ENCODE results near the gene FOXRED1. TPM values are rescaled to one million over a fixed set of nuclear protein-coding genes. Genes with fewer than 3 reads are reported as not detected.
"Not testable (repeated sequence)": the region's sequence is repeated elsewhere in the genome, so short reads cannot be mapped to it uniquely, and the experiment has no call there.

Gene FOXRED1
- total RNA-seq, 1 experiment from 2014 or later = 26.8 TPM

- Histone ChIP-seq H3K27me3 (no peaks in the 10 kb centered on the region), H3K4me3 (peak within 1 kb of the TSS; percentile 75), H3K9me3 (no peaks in the 10 kb centered on the region), H3K36me3 (peaks cover 14% of the 10 kb centered on the region)
- peak; percentile 94 for DNase-seq
These were observed 34.9 kb downstream of the FOXRED1 start, which contains the start of gene DCPS for GRCh38 chr11:126303623-126304456. Gene DCPS (plus strand): TSS chr11:126304060. CDS start chr11:126304081, 21 bp downstream.

- Histone ChIP-seq H3K36me3 (peaks cover 14% of the 10 kb centered on the region), H3K9me3 (no peaks in the 10 kb centered on the region), H3K27me3 (no peaks in the 10 kb centered on the region), H3K4me3 (peak overlapping the region; percentile 75)
- no peak for DNase-seq
These were observed 35.6 kb downstream of the FOXRED1 start for GRCh38 chr11:126304457-126305075.

- Histone ChIP-seq H3K4me3 (no peak overlapping the region), H3K27me3 (no peaks in the 10 kb centered on the region), H3K36me3 (peaks cover 20% of the 10 kb centered on the region), H3K9me3 (no peaks in the 10 kb centered on the region)
- no peak for DNase-seq
These were observed 36.7 kb downstream of the FOXRED1 start for GRCh38 chr11:126305699-126306098.

- peaks cover 16% of the 10 kb centered on the region for H3K36me3 ChIP-seq
- H3K9me3 ChIP-seq = no peaks in the 10 kb centered on the region
- DNase-seq = no peak
- H3K4me3 ChIP-seq = no peak overlapping the region
- no peaks in the 10 kb centered on the region for H3K27me3 ChIP-seq
These were observed 38.8 kb downstream of the FOXRED1 start for GRCh38 chr11:126307706-126308105.

GRCh38 chr11:126308271-126308671 lies 39.3 kb downstream of the FOXRED1 start:
- H3K9me3 ChIP-seq = no peaks in the 10 kb centered on the region
- H3K36me3 ChIP-seq = peaks cover 16% of the 10 kb centered on the region
- DNase-seq = no peak
- no peak overlapping the region for H3K4me3 ChIP-seq
- no peaks in the 10 kb centered on the region for H3K27me3 ChIP-seq

- not testable (repeated sequence) for H3K9me3 ChIP-seq, H3K27me3 ChIP-seq, DNase-seq, H3K4me3 ChIP-seq
- H3K36me3 ChIP-seq = peaks cover 17% of the 10 kb centered on the region
These were observed 39.8 kb downstream of the FOXRED1 start for GRCh38 chr11:126308771-126309170.

DNA sequence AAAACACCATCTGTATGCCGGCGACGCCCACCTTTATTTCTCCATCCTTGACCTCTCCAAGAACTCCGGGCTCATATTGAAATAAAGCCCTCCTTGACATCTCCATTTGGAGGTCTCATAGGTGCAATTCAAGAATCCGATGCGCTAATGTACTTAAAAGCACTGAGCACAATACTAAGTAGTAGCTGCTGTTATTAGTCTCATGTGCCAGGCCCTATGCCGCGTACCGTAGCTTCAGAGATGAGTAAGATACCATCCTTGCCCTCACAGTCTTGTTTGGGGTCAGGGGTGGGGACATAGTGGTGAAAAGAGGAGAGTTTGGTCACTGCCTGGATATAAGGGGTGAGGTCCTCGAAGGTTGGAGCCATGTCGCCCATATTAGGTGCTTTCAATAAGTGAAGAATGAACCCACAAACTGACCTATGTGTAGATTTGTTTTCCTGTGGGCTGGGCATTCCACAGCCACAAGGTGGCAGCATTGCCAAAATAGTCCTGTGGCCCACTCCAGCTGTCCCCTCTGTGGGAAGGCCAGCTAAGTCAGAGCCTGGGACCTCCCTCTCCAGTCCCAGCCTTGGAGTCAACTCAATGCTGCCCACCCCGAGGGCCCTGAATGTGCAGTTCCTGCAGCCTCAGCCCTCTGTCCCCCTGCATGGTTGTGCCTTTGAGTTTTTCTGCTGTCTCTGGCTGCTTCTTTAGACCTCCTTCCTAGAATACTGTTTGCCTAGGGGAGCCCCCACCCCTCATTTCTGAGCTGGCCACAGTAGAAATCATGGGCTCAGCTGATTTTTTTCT lies 41.4 kb downstream of the FOXRED1 start:
- H3K9me3 ChIP-seq = no peaks in the 10 kb centered on the region
- peaks cover 33% of the 10 kb centered on the region for H3K36me3 ChIP-seq
- no peaks in the 10 kb centered on the region for H3K27me3 ChIP-seq
- peak; percentile 62 for DNase-seq
- no peak overlapping the region for H3K4me3 ChIP-seq

DNA sequence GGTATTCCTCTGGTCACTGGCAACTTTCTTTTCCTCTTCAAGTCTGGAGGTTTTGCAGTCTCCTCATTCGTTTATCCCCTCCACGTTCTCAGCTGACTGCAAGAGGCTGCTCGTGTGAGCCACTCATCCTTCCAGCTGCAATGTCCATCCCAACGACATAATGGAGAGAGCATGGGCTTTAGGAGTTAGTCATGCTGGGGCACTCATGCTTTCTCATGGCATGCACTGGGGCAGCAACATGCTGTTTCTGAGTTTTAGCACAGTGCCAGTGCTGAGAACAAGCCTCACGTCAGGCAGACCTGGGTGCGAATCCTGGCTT lies 42.0 kb downstream of the FOXRED1 start:
- H3K9me3 ChIP-seq = no peaks in the 10 kb centered on the region
- H3K36me3 ChIP-seq = peaks cover 37% of the 10 kb centered on the region
- H3K4me3 ChIP-seq = no peak overlapping the region
- no peaks in the 10 kb centered on the region for H3K27me3 ChIP-seq
- DNase-seq = no peak

GRCh38 chr11:126311401-126312291 lies 42.7 kb downstream of the FOXRED1 start:
- DNase-seq = no peak
- Histone ChIP-seq H3K36me3 (peaks cover 35% of the 10 kb centered on the region), H3K27me3 (no peaks in the 10 kb centered on the region), H3K4me3 (no peak overlapping the region), H3K9me3 (no peaks in the 10 kb centered on the region)

- DNase-seq = no peak
- H3K4me3 ChIP-seq = no peak overlapping the region
- H3K27me3 ChIP-seq = no peaks in the 10 kb centered on the region
- no peaks in the 10 kb centered on the region for H3K9me3 ChIP-seq
- H3K36me3 ChIP-seq = peaks cover 32% of the 10 kb centered on the region
These were observed 44.0 kb downstream of the FOXRED1 start for GRCh38 chr11:126312961-126313360.

DNA sequence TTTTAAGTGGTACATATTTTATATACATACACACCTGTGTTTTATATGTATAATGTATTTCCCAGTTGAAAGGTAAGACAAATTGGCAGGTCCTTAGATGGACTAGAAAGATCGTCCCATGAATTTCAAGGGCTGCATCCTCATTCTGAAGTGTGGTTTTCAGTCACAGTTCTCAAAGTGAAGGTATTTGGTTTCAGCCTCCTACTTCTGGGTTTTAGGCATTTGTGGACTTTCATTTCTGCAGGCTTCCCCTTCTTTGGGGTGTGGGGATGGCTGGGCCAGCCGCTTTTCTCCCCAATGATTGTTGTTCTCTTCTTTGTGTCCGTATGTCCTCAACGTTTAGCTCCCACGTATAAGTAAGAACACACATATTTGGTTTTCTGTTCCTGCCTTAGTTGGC lies 44.9 kb downstream of the FOXRED1 start:
- Histone ChIP-seq H3K27me3 (no peaks in the 10 kb centered on the region), H3K9me3 (no peaks in the 10 kb centered on the region), H3K36me3 (peaks cover 28% of the 10 kb centered on the region), H3K4me3 (no peak overlapping the region)
- DNase-seq = no peak

GRCh38 chr11:126317432-126317755 lies 48.4 kb downstream of the FOXRED1 start:
- no peak for DNase-seq
- H3K36me3 ChIP-seq = peaks cover 21% of the 10 kb centered on the region
- H3K4me3 ChIP-seq = no peak overlapping the region
- no peaks in the 10 kb centered on the region for H3K27me3 ChIP-seq
- no peaks in the 10 kb centered on the region for H3K9me3 ChIP-seq

- H3K36me3 ChIP-seq = peaks cover 21% of the 10 kb centered on the region
- no peaks in the 10 kb centered on the region for H3K9me3 ChIP-seq
- peak; percentile 88 for DNase-seq
- H3K27me3 ChIP-seq = no peaks in the 10 kb centered on the region
- H3K4me3 ChIP-seq = 0 out of 2 replicates have a peak overlapping the region, but pooled peaks have one; percentile 1
These were observed 49.0 kb downstream of the FOXRED1 start for GRCh38 chr11:126317756-126318573.

GRCh38 chr11:126318574-126319373 lies 49.8 kb downstream of the FOXRED1 start:
- Histone ChIP-seq H3K36me3 (peaks cover 20% of the 10 kb centered on the region), H3K4me3 (no peak overlapping the region), H3K9me3 (no peaks in the 10 kb centered on the region), H3K27me3 (no peaks in the 10 kb centered on the region)
- DNase-seq = peak; percentile 88

DNA sequence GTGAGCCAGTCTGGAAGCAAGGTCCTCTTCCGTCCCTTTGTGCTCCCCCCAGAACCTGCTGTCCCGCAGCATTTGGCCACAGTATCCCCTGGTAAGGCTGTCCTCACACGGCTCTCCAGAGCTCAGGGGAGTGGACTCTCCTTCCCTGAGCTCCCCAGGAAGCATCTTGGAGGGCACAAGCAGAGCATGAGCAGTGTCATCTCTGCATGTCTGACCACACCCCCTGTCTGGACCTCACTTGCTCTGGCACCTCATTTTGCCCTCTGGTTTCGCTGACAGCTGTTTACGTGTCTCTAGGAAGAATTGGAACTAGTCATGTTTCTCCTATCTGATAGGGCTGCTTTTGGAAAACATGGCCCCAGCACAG lies 50.4 kb downstream of the FOXRED1 start:
- Histone ChIP-seq H3K36me3 (peaks cover 14% of the 10 kb centered on the region), H3K27me3 (no peaks in the 10 kb centered on the region), H3K9me3 (no peaks in the 10 kb centered on the region), H3K4me3 (no peak overlapping the region)
- no peak for DNase-seq

Data from MG63 (cell line).